Right lobe of liver (tissue), 6 donors: ENCODE results near the gene RIT2. TPM values are rescaled to one million over a fixed set of nuclear protein-coding genes. Genes with fewer than 3 reads are reported as not detected.

Source experiments
- ATAC-seq, 4 donors: fragments of 200-7000 bp; cut with Tn5 transposase; one replicate each; pipeline ENCODE4 v1.9.1; 2020; ENCODE audit warnings: mild to moderate bottlenecking in 4 of 4, moderate library complexity in 4 of 4
- DNase-seq, 3 donors: peaks; one replicate each; pipeline ENCODE4 v3.0.0-alpha.2; 2020
- H3K27ac ChIP-seq, 3 donors: fragments of 200-600 bp; one replicate each; pipeline ENCODE4 v1.8.0; 2022
- H3K27me3 ChIP-seq, 2 donors: fragments of 200-600 bp; one replicate each; pipeline ENCODE4 v1.8.0; 2022
- H3K36me3 ChIP-seq, 4 donors: fragments of 200-600 bp; sonication (generic) in 1 of 4; one replicate each; pipeline versions ENCODE4 v1.5.1 to v1.8.0; 2017 to 2022; ENCODE audit warnings: control low read depth in 1 of 4
- H3K4me1 ChIP-seq, 4 donors: fragments of 200-600 bp; sonication (generic) in 1 of 4; one replicate each; pipeline versions ENCODE4 v1.5.1 to v1.8.0; 2017 to 2022; ENCODE audit warnings: control low read depth in 1 of 4
- H3K4me3 ChIP-seq, 3 donors: fragments of 200-600 bp; one replicate each; pipeline ENCODE4 v1.8.0; 2022
- H3K9me3 ChIP-seq, 4 donors: fragments of 200-600 bp; sonication (generic) in 1 of 4; one replicate each; pipeline versions ENCODE4 v1.5.1 to v1.8.0; 2017 to 2022; ENCODE audit warnings: control low read depth in 1 of 4
- POLR2A ChIP-seq: fragments of 450-650 bp; IDR thresholded peaks from one replicate; pipeline ENCODE4 v1.6.1; 2017; ENCODE audit warnings: antibody characterized with exemption, mild to moderate bottlenecking
- WGBS: methylation state at CpG from one replicate; pipeline ENCODE4 v1.1.6; 2018; ENCODE audit warnings: low coverage, low lambda C conversion rate; ENCODE audit not compliant: insufficient coverage; ENCODE audit errors: missing lambda C conversion rate; 5-methylcytosine and 5-hydroxymethylcytosine counted together
- intact Hi-C, 2 donors: fragments of 100-400 bp; cut with DNase I; formaldehyde crosslinking; loops; one replicate each; pipeline versions ENCODE4 v1.11.2 to v1.14.1; 2022
- total RNA-seq, 6 experiments: library from RNA; depleted of rRNA in 2 of 6; stranded (reverse); fragments of >200 nt in 2 of 6; fragmentation: NEBNext Ultra II Directional in 3 of 6; extraction: Animal tissue kit (Norgen Biotek cat#: 25700) in 3 of 6; gene quantifications; one replicate each; pipeline versions ENCODE4 v1.1.0 to v1.2.4, GENCODE V29; 2016 to 2023
- TF ChIP-seq, protein P1 (sequence below), 4 donors: fragments of 200-600 bp in 3 of 4; fragments of 450-650 bp in 1 of 4; IDR thresholded peaks; one replicate each; pipeline versions ENCODE4 v1.5.1 to v1.8.0; 2016 to 2022; ENCODE audit warnings: antibody characterized with exemption in 4 of 4, mild to moderate bottlenecking in 2 of 4
- donor health status: DM: no; HTN: yes; CAD: no.
- donor health status: DM: no; HTN: no; CAD: no.
- donor health status: DM: no; HTN: no; CAD: no.
- donor health status: DM: no; HTN: yes; CAD: no.
- donor health status: DM: no; HTN: yes; CAD: no.

Gene RIT2
- total RNA-seq, 6 experiments from 2014 or later, result not detected

DNA sequence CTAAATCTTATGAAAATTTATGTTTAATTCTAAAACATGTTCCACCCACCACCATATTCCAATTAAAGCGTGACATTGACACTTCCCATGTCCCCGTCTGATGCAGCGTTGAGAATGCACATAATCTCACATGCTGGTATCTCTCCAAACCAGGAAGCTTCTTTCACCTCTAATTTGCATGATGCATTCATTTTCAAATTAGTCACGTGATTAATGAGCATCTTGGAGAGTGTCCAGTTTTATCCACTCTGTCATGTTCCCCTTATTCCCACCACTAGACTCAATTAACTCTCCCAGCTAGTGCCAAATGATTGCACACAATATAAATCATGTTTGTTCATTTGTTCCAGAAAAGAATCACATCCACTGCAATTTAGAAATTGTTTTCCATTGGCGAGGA, 105.8 kb downstream of the RIT2 start:
- Histone ChIP-seq H3K9me3 (no peaks in the 10 kb centered on the region), H3K4me1 (no peaks in the 10 kb centered on the region), H3K27me3 (peaks cover 0 to 4% of the 10 kb centered on the region in 2 donors), H3K4me3 (no peak overlapping the region), H3K36me3 (no peaks in the 10 kb centered on the region), H3K27ac (no peak overlapping the region)
- intact Hi-C loops, result no loop called here
- no peak for DNase-seq
- TF ChIP-seq POLR2A, result no peak
- TF ChIP-seq, protein P1, sequence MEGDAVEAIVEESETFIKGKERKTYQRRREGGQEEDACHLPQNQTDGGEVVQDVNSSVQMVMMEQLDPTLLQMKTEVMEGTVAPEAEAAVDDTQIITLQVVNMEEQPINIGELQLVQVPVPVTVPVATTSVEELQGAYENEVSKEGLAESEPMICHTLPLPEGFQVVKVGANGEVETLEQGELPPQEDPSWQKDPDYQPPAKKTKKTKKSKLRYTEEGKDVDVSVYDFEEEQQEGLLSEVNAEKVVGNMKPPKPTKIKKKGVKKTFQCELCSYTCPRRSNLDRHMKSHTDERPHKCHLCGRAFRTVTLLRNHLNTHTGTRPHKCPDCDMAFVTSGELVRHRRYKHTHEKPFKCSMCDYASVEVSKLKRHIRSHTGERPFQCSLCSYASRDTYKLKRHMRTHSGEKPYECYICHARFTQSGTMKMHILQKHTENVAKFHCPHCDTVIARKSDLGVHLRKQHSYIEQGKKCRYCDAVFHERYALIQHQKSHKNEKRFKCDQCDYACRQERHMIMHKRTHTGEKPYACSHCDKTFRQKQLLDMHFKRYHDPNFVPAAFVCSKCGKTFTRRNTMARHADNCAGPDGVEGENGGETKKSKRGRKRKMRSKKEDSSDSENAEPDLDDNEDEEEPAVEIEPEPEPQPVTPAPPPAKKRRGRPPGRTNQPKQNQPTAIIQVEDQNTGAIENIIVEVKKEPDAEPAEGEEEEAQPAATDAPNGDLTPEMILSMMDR (IDR thresholded peaks at IDR 0.05), result no peak
- 49% methylated on average over 5 of the region's 5 CpGs for WGBS
- ATAC-seq, result no peak

- ATAC-seq, result no peak
- Histone ChIP-seq H3K9me3 (no peaks in the 10 kb centered on the region), H3K4me3 (no peak overlapping the region), H3K36me3 (no peaks in the 10 kb centered on the region), H3K27me3 (peaks cover 0 to 4% of the 10 kb centered on the region in 2 donors), H3K27ac (no peak overlapping the region), H3K4me1 (no peaks in the 10 kb centered on the region)
- no peak for TF ChIP-seq POLR2A
- TF ChIP-seq, protein P1 (IDR thresholded peaks at IDR 0.05), result no peak
- 37% methylated on average over 2 of the region's 2 CpGs for WGBS
- intact Hi-C loops, result no loop called here
- DNase-seq, result no peak
These were observed 108.1 kb downstream of the RIT2 start for GRCh38 chr18:43007365-43007764.

DNA sequence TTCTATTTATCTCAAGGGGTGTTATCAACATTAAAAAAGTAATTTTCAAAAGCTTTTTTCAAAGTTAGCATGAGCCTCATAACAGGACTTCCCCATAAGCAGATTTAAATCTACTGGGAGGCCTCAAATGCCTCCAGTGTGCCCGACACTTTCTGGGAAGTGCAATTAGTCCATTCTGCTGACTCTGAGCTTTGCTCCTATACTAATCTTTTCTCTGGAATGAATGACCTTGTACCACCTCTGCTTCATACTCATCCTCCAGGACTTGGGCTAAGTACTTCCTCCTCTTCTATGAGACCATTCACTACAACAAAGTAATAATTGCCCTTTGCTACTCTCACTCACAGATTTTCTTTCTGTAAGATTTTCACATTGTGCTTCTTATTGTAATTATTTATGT, 111.1 kb downstream of the RIT2 start:
- Histone ChIP-seq H3K4me3 (no peak overlapping the region), H3K27me3 (no peaks in the 10 kb centered on the region), H3K4me1 (no peaks in the 10 kb centered on the region), H3K9me3 (no peaks in the 10 kb centered on the region), H3K27ac (no peak overlapping the region), H3K36me3 (no peaks in the 10 kb centered on the region)
- DNase-seq, result no peak
- 67% methylated on average over 1 of the region's 1 CpG for WGBS
- TF ChIP-seq, protein P1 (IDR thresholded peaks at IDR 0.05), result no peak
- no peak for TF ChIP-seq POLR2A
- ATAC-seq, result no peak
- intact Hi-C loops, result no loop called here

DNA sequence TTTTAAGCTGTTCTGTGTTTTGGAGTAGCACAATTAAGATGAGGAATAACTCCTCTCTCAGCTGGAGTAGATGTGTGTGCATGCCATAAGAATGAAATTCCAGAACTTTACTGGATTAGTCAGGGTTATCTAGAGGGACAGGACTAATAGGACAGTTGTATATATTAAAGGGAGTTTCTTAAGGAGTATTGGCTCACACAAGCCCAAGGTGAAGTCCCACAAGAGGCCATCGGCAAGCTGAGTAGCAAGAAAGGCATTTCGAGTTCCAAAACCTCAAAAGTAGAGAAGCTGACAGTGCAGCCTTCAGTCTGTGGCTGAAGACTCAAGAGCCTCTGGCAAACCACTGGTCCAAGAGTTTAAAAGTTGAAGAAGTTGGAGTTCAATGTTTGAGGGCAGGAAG, 113.7 kb downstream of the RIT2 start:
- DNase-seq, result no peak
- Histone ChIP-seq H3K4me3 (no peak overlapping the region), H3K36me3 (no peaks in the 10 kb centered on the region), H3K27ac (no peak overlapping the region), H3K9me3 (no peaks in the 10 kb centered on the region), H3K4me1 (no peaks in the 10 kb centered on the region), H3K27me3 (no peaks in the 10 kb centered on the region)
- TF ChIP-seq, protein P1 (IDR thresholded peaks at IDR 0.05), result no peak
- WGBS, result 66% methylated on average over 2 of the region's 2 CpGs
- no peak for ATAC-seq
- intact Hi-C loops, result no loop called here

DNA sequence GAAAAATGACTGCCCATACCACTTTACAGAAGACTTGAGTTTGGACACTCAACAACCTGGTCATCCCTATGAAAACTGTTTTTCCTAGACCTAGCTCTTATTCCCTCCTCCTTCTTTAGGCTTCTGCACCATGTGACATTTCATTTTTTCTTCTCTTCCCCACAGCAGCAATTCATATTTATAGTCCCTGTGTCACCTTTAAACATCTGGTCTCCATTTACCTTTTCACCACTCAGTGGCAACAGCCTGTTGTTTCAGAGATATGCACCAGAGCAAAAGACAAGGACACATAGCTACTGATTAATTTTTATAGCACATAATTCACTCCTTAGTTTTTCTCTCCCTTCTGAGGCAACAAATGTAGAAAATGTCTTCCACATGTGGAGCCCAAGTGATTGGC, 118.7 kb downstream of the RIT2 start:
- Histone ChIP-seq H3K4me1 (no peaks in the 10 kb centered on the region), H3K27me3 (no peaks in the 10 kb centered on the region), H3K9me3 (no peaks in the 10 kb centered on the region), H3K4me3 (no peak overlapping the region), H3K27ac (no peak overlapping the region), H3K36me3 (no peaks in the 10 kb centered on the region)
- TF ChIP-seq POLR2A, result no peak
- TF ChIP-seq, protein P1 (IDR thresholded peaks at IDR 0.05), result no peak
- no peak for ATAC-seq
- DNase-seq, result no peak
- intact Hi-C loops, result no loop called here
